Adrenal gland (tissue), 12 donors: ENCODE measurements around the gene NOL12. TPM values are rescaled to one million over a fixed set of nuclear protein-coding genes. Genes with fewer than 3 reads are reported as not detected.
"Not testable (repeated sequence)": the region's sequence is repeated elsewhere in the genome, so short reads cannot be mapped to it uniquely, and the experiment has no call there.

Source experiments
- DNase-seq, 7 donors: peaks; one replicate each; pipeline ENCODE4 v3.0.0-alpha.2; 2019 to 2020
- H3K27ac ChIP-seq, 5 donors: fragments of 200-600 bp; sonication (generic) in 4 of 5; 1 replicate in 3 of 5; 2 replicates in 2 of 5; pipeline versions ENCODE4 v1.5.1 to v1.8.0; 2016 to 2020; ENCODE audit warnings: mild to moderate bottlenecking in 1 of 5
- H3K27me3 ChIP-seq: fragments of 200-600 bp; 2 replicates; pipeline ENCODE4 v1.8.0; 2021
- H3K36me3 ChIP-seq, 2 donors: fragments of 200-600 bp; replicated peaks in 1 of 2; 1 replicate in 1 of 2; 2 replicates in 1 of 2; pipeline versions ENCODE4 v1.5.1 to v1.8.0; 2018 to 2022
- H3K4me1 ChIP-seq, 2 donors: fragments of 200-600 bp; replicated peaks in 1 of 2; 1 replicate in 1 of 2; 2 replicates in 1 of 2; pipeline versions ENCODE4 v1.5.1 to v1.8.0; 2018 to 2021
- H3K4me3 ChIP-seq, 4 donors: fragments of 200-600 bp; sonication (generic) in 3 of 4; one replicate each; pipeline ENCODE4 v1.5.1; 2016 to 2018
- H3K9me3 ChIP-seq, 3 donors: fragments of 200-600 bp; sonication (generic) in 1 of 3; replicated peaks in 1 of 3; 1 replicate in 2 of 3; 2 replicates in 1 of 3; pipeline versions ENCODE4 v1.5.1 to v1.8.0; 2016 to 2021
- CTCF ChIP-seq, 6 experiments: fragments of 450-650 bp in 4 of 6; fragments of 200-600 bp in 2 of 6; sonication (generic) in 1 of 6; IDR thresholded peaks; 1 replicate in 5 of 6; 2 replicates in 1 of 6; pipeline versions ENCODE4 v1.5.1 to v1.8.0; 2016 to 2021; ENCODE audit warnings: antibody characterized with exemption in 6 of 6, mild to moderate bottlenecking in 2 of 6, moderate library complexity in 1 of 6
- POLR2A ChIP-seq, 2 donors: fragments of 450-650 bp; IDR thresholded peaks; one replicate each; pipeline ENCODE4 v1.6.1; 2017; ENCODE audit warnings: antibody characterized with exemption in 2 of 2, mild to moderate bottlenecking in 2 of 2, moderate library complexity in 1 of 2
- WGBS, 4 donors: extraction: QIAGEN DNeasy Blood & Tissue Kit in 2 of 4; methylation state at CpG; one replicate each; pipeline versions ENCODE4 v1.1.5 to v1.1.7; 2013 to 2017; 5-methylcytosine and 5-hydroxymethylcytosine counted together
- intact Hi-C, 2 donors: fragments of 100-400 bp; cut with DNase I; formaldehyde crosslinking; loops; one replicate each; pipeline versions ENCODE4 v1.14.1 to v1.15.0; 2022 to 2023
- polyA plus RNA-seq, 3 donors: library from polyadenylated mRNA; stranded (reverse); fragments of 200-250 nt in 2 of 3; fragments of 350-450 nt in 1 of 3; fragmentation: Illumina TruSeq in 1 of 3; extraction: RNeasy Lipid Tissue Mini Kit (QIAGEN cat#74804) in 1 of 3; gene quantifications; one replicate each; pipeline ENCODE4 v1.2.3, GENCODE V29; 2013 to 2014
- total RNA-seq, 9 donors: library from RNA; depleted of rRNA in 4 of 9; stranded (reverse); fragments of >200 nt in 4 of 9; fragments of 120-200 nt in 1 of 9; fragmentation: NEBNext Ultra II Directional in 1 of 9; extraction: Animal tissue kit (Norgen Biotek cat#: 25700) in 1 of 9; gene quantifications; one replicate each; pipeline versions ENCODE4 v1.1.0 to v1.2.4, GENCODE V29; 2013 to 2023
- donor health status: healthy with polysubstance abuse.
- donor health status: Bipolar disorder and iron deficiency.
- donor health status: DM: yes; HTN: yes; CAD: no.
- donor health status: DM: no; HTN: no; CAD: no.
- donor health status: DM: no; HTN: no; CAD: no.
- donor health status: DM: yes; HTN: yes; CAD: no.

Gene NOL12
- total and polyA plus RNA-seq, 12 donors, result 23.2 to 90.7 (median 39.3) TPM

- WGBS, 4 donors, result 93 to 96% (median 95%) methylated on average over 9 to 17 of the region's 17 CpGs
- peaks cover 0 to 26% of the 10 kb centered on the region in 2 donors for H3K36me3 ChIP-seq
- intact Hi-C loops, result no loop called here
- no peak overlapping the region for H3K27ac ChIP-seq
- no peak for TF ChIP-seq POLR2A (IDR thresholded peaks at IDR 0.05)
- TF ChIP-seq CTCF (IDR thresholded peaks at IDR 0.05), result no peak
- no peak overlapping the region for H3K4me3 ChIP-seq
- peaks cover 0 to 10% of the 10 kb centered on the region in 2 donors for H3K4me1 ChIP-seq
- H3K27me3 ChIP-seq, result no peaks in the 10 kb centered on the region
- H3K9me3 ChIP-seq, result no peaks in the 10 kb centered on the region
- no peak for DNase-seq
Observed at GRCh38 chr22:37650463-37651136, 35.5 kb upstream of the NOL12 start.

- 80 to 93% (median 91%) methylated on average over 13 to 14 of the region's 14 CpGs for WGBS, 4 donors
- Histone ChIP-seq H3K4me1 (peaks cover 6 to 11% of the 10 kb centered on the region in 2 donors), H3K27ac (peak overlapping the region in 1 of 5 donors; percentile 40), H3K9me3 (no peaks in the 10 kb centered on the region), H3K4me3 (no peak overlapping the region), H3K27me3 (no peaks in the 10 kb centered on the region), H3K36me3 (peaks cover 0 to 22% of the 10 kb centered on the region in 2 donors)
- intact Hi-C loops, result no loop called here
- peak in 1 of 7 donors; percentile 16 for DNase-seq
- no peak for TF ChIP-seq CTCF (IDR thresholded peaks at IDR 0.05)
- no peak for TF ChIP-seq POLR2A (IDR thresholded peaks at IDR 0.05)
Observed at GRCh38 chr22:37654563-37655251, 31.4 kb upstream of the NOL12 start.

GRCh38 chr22:37655252-37655563 lies 30.9 kb upstream of the NOL12 start:
- no peak for TF ChIP-seq CTCF (IDR thresholded peaks at IDR 0.05)
- TF ChIP-seq POLR2A (IDR thresholded peaks at IDR 0.05), result no peak
- intact Hi-C loops, result no loop called here
- peak in 1 of 7 donors; percentile 33 for DNase-seq
- Histone ChIP-seq H3K36me3 (peaks cover 0 to 21% of the 10 kb centered on the region in 2 donors), H3K27me3 (no peaks in the 10 kb centered on the region), H3K9me3 (no peaks in the 10 kb centered on the region), H3K4me3 (no peak overlapping the region), H3K27ac (peak overlapping the region in 1 of 5 donors; percentile 40), H3K4me1 (peaks cover 11 to 16% of the 10 kb centered on the region in 2 donors)
- WGBS, 4 donors, result 90 to 100% (median 95%) methylated on average over 1 to 17 of the region's 17 CpGs

- peaks cover 24 to 30% of the 10 kb centered on the region in 2 donors for H3K4me1 ChIP-seq
- WGBS, 4 donors, result 94 to 97% (median 97%) methylated on average over 4 of the region's 4 CpGs
- DNase-seq, H3K27me3 ChIP-seq, H3K36me3 ChIP-seq, intact Hi-C loops, H3K9me3 ChIP-seq, H3K4me3 ChIP-seq: not testable (repeated sequence)
- peak overlapping the region in 4 of 5 donors; percentile 38 to 52 (median 40) for H3K27ac ChIP-seq
Observed at GRCh38 chr22:37656583-37656982, 29.6 kb upstream of the NOL12 start.
